Stimulated activated CD4-positive, alpha-beta T cell treated with anti-CD3 and anti-CD28 coated beads, Interleukin-15, amount 100 ng/mL, for 1 hour (primary cell): Measurements from ENCODE around the gene QRICH1.

Source experiments
- DNase-seq, 2 donors: peaks; one replicate each; pipeline ENCODE4 v3.0.0-alpha.2; 2020; ENCODE audit warnings: low read depth in 1 of 2, low spot score in 1 of 2

QRICH1 gene

GRCh38 chr3:49034650-49035049 is 59.2 kb downstream of the QRICH1 start:
- no peak for DNase-seq

DNA sequence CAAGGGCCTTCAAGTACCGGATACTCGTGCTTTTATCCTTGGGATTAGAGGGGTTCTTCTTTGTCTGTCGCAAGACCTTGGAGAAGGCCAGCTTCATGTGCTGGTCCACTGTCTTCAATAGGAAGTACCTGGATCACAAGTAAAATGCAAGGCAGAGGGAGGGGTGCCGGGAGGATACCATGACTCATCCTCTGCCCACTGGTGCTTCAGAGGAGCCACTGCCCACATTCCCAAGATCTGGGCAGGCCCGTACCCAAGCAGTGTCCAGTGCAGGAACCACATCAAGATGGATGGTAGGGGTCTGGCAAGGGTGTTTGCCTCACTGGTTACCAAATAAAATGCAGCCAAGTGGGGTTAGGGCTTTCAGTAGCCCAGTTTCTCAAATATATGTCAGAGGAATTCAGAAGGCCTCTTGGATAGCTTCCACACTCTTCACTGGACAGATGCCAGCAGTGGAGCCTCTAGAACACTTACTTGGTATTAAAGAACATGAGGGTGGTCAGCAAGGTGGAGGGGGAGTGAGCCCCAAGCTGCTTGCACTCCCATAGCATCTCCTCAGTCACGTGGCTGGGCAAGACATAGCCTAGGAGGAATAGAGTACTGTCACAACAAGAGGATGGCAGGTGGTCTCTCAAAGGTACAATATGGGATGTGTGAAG is 61.1 kb downstream of the QRICH1 start:
- no peak for DNase-seq

DNA sequence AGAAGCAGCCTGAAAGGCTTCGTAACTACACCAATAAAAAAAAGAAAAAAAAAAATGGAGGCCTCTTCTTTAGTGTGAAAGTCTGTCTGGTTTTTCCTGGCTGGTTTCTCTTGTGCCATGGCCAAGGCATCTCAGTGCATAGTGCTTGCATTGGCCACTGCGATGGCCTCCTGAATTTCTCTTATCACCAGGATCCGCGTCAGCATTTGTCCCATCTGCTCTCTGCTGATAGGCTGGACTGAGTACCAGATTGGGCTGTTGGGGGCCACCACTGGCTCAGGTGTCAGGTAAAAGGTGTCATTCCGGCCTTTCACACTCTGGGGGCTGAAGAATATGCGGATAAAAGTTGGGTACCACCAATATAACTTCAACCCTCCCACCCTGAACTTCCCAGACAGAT is 63.5 kb downstream of the QRICH1 start:
- no peak for DNase-seq

DNA sequence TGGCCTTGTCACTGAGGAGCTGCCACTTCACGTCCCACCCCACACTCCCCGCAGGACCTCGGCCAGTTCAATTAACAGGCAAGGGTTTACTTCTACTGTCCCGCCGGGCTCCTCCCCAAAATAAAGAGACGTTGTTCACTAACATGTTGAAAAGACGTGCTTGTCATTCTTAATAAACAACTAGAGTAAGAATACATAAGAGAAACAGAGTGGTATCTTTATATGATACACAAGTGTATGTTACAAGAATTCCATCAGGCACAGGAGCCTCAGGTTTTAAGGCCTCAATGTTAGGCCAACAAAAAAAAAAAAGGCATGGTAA is 64.3 kb downstream of the QRICH1 start:
- no peak for DNase-seq

DNA sequence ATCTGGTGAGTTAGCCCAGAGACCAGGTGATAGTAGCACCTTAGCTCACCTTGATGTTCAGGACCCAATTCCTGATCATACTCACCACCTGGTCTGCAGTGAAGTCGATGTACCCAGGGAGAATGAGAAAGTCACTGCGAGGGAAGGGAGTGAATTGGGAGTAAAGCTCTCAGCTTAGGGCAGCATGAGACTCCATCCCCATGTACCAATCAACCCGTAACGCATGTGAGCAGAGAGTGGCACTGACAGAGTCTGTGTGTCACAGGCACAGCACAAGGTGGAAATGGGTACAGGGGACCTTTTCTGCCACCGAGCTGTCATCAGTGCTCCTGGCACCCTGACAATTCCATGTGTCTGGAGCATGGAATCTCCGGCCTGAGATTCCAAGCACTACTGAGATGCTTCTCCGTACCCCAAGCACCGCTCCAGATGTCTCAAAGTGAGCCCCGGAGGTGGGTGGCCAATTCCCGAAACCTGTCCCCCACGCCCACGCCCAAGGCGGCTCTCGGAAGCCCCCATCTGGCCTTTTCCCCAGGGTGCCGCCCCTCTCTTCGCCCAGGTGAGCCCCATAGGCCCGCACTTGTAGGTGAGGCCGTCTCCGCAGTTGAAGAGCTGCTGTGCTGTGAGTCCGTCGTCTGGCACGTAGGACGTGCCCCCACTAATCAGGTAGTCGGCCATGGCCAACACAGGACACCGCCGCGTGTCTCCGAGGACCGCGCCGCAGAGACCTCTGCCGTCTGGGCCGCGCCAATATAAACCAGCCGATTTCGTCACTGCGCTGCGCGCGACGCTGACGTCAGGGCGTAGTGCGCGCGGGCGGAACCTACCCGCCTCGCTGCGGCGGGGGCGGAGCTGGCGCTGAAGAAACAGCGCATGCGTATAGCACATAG is 65.0 kb downstream of the QRICH1 start, which contains the start of gene IMPDH2:
IMPDH2 (minus strand) TSS at position 726 of the 890 bp plus-strand sequence; CDS start at position 678, 48 bp downstream.
- DNase-seq, result peak; percentile 86 to 92

GRCh38 chr3:49028298-49028672 is 65.6 kb downstream of the QRICH1 start:
- DNase-seq, result no peak

DNA sequence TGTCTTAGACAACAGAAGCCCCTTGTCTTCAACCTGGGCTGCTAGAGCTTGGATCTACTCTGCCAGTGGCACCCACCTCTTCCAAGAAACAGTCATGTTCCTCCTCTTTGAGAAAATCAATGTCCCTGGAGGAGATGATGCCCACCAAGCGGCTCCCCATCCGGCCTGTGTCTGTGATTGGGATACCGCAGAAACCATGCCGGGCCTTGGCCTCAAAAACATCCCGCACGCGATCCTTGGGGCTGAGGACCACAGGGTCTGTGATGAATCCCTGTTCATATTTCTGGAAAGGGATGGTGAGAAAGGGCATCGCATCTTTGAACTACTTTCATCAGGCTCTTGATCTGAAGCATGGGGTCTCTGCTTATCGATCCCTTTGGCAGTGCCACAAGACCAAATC is 66.2 kb downstream of the QRICH1 start:
- DNase-seq, result no peak

DNA sequence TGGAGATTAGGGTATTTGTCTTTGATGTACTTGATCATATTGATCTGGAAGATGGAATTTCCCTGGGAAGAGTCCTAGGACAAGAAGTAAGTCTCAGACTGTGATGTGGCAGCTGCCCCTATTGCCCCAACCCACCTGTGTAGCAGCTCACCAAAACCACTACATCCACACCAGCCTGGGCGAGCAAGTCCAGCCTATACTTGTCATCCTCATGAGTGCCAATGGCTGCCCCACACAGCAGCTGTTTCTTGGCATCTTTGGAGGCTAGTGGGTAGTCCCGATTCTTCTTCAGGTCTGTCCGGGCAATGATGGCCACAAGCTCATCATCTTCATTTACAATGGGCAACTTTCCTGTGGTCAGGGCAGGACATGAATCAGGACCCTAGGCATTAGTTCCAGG is 67.3 kb downstream of the QRICH1 start:
- DNase-seq, result no peak

DNA sequence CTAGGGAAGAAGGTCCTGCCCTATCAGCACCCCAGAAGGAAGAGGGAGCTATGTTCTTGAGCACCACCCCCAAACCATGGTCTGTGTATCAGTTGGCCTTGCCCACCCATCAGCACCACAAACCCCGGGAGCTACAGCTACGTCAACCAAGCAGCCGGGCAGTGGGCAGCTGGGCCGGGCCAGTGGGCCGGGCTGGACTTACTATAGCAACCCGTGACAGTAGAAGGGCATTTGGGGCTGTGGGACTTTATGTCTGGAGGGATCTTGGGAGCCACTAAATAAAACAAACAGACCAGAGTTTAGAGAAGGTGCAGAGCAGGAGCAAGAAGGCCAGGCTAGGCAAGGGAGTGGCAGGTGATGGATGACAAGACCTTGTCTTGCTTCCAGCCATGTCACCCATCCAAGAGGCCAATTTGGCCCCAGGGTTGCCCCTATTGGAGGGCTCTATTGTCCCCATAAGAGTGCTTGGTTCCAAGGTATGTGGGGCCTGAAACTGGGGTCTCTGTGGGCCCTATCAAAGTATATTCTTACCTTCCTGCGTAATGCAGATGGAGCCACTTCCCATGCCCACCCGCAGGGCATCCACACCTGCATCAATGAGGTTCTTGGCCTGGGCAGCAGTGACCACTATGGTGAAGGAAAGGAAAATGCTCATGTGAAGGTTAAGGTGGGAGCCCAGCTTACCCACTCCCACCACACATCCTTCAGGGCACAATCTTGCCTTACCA is 67.9 kb downstream of the QRICH1 start:
- no peak for DNase-seq

- DNase-seq, result no peak
Observed at GRCh38 chr3:49025005-49025792, 68.7 kb downstream of the QRICH1 start.

DNA sequence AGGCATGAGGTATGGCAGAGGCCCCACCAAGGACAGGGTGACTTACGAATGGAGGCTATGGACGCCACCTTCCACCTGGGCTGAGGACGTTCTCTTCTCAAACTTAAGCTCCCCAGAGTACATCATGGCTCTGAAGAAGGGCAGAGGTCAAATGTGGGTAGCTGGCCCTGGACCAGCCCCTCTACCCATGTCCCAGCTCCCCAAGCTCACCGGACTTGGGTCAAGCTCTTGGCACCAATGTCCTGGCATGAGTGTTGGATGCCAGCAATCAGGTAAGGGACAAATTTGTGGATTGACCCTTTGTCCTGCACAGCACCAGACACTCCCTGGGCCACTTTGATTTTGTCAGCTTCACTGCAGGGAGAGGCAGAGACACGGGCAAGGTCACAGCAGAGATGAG is 69.4 kb downstream of the QRICH1 start:
- DNase-seq, result no peak

DNA sequence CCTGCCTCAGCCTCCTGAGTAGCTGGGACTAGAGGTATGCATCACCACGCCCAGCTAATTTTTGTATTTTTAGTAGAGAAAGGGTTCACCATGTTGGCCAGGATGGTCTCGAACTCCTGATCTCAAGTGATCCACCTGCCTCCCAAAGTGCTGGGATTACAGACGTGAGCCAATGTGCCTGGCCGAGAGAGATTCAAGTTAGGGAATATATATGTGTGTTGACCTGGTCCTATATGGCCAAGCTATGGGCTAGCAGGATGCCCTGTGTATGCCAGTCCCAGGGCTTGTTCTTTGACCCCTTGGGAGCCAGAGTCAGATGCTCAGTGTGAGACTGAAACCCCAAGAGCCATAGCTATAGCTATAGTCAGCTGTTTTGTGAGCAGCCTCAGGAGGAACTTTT is 70.1 kb downstream of the QRICH1 start:
- no peak for DNase-seq

DNA sequence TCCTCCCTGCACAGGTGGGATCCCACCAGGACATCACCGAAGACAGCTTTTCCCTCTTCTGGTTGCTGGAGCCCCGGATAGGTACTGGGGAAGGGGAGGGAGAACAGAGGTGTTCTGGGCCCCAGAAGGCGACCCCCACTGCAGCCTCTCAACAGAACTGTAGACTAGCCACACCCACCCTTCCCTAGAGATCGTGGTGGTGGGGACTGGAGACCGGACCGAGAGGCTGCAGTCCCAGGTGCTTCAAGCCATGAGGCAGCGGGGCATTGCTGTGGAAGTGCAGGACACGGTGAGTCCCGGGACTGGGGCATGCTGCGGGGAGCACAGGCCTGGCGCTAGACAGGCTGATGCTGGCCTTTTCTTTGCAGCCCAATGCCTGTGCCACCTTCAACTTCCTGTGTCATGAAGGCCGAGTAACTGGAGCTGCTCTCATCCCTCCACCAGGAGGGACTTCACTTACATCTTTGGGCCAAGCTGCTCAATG is 71.1 kb downstream of the QRICH1 start:
- DNase-seq, result no peak

GRCh38 chr3:49021813-49022687 is 71.8 kb downstream of the QRICH1 start, which contains the start of gene NDUFAF3:
Gene NDUFAF3, plus strand, starts transcription at chr3:49022121. Its CDS starts 24 bp downstream, at chr3:49022145.
- peak; percentile 83 to 90 for DNase-seq

DNA sequence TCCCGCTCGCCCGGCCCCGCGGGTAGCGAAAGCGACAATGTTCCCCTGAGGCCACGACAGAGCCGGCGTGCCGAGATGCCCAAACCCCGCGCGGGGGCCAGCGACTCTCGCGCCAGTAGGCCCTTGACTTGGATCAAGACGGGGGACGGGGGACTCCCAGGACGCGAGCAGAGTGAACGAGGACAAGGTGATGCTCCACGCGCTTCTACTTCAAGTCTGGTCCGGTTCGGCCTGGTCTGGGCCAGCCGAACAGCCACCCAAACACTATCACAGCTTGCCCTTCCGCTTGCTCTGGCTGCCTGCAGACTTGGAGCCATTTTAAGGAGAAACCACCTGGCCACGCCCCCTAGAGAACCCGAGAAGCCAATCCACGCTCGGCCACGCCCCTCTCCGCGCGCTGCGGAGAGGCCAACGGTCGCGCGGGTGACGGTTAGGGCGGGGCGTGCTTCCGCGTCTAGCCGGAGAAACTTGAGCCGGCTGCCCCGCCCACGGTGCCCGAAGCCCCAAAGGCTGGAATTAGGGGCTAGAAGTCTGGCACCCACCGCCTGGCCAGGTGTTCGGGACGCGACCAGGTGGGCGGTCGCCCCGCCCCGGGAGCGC is 72.6 kb downstream of the QRICH1 start:
- peak; percentile 97 for DNase-seq

DNA sequence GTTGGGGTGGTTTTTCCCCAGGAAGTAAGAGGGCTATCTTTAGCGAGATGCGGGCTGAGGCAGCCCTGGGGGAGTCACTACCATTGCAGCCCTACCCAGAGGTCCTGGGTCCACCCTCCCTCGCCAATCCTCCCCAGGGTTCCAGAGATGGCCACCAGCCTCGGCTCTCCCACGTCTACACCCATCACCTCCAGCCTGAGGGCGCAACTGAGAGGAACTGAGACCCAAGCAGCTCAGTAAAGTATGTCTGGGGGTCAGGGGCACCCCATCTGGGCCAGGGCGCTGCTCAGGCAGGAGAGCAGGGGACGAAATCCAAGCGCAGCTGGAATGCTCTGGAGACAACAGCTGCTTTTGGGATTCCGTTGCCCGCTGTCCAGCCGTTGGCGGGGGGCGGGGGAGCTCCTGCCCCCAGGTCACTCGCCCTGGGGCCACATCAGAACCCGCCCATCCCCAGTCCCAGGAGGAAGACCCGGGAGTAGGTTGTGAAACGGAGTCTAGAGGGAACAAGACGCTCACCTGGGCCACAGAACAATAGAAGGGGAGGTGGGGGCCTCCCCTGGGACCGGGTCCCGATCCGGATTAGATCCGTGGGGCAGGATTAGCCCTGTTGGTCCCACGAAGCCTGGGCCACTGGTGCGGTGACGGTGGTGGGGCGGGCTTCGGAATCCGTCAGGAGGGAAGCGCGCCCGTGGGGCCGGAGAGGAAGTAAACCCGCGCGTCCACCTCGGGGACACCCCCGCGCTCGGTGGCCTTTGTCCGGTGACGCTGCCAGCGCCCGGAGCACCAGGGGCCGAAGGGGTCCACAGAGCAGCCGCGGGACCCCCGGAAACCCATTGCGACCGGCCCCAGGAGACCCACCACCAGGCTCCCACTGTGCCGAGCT is 73.3 kb downstream of the QRICH1 start:
- no peak for DNase-seq

GRCh38 chr3:49019941-49020329 is 73.9 kb downstream of the QRICH1 start:
- no peak for DNase-seq

- DNase-seq, result no peak
Observed at GRCh38 chr3:49018707-49019006, 75.2 kb downstream of the QRICH1 start.
